ENCODE results near the gene CNST. TPM values are rescaled to one million over a fixed set of nuclear protein-coding genes. Genes with fewer than 3 reads are reported as not detected.

Gene CNST
- total RNA-seq, 1 donor from 2014 or later, result 35.2 TPM

GRCh38 chr1:246540738-246541491 lies 25.3 kb upstream of the CNST start:
- Mint-ChIP-seq H3K27me3 (no peaks in the 10 kb centered on the region), H3K4me1 (no peaks in the 10 kb centered on the region), H3K9me3 (no peaks in the 10 kb centered on the region), H3K36me3 (ENCODE audit: low read depth) (peaks cover 51% of the 10 kb centered on the region), H3K27ac (no peak overlapping the region), H3K4me3 (no peak overlapping the region)
- TF ChIP-seq, protein P1, sequence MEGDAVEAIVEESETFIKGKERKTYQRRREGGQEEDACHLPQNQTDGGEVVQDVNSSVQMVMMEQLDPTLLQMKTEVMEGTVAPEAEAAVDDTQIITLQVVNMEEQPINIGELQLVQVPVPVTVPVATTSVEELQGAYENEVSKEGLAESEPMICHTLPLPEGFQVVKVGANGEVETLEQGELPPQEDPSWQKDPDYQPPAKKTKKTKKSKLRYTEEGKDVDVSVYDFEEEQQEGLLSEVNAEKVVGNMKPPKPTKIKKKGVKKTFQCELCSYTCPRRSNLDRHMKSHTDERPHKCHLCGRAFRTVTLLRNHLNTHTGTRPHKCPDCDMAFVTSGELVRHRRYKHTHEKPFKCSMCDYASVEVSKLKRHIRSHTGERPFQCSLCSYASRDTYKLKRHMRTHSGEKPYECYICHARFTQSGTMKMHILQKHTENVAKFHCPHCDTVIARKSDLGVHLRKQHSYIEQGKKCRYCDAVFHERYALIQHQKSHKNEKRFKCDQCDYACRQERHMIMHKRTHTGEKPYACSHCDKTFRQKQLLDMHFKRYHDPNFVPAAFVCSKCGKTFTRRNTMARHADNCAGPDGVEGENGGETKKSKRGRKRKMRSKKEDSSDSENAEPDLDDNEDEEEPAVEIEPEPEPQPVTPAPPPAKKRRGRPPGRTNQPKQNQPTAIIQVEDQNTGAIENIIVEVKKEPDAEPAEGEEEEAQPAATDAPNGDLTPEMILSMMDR (IDR thresholded peaks at IDR 0.05), result no peak
- ATAC-seq (ENCODE audit: low read depth) (no peak), DNase-seq (no peak)
- CTCF ChIA-PET, result no interaction called here
- intact Hi-C loops (cut with micrococcal nuclease), result no loop called here
- POLR2A ChIA-PET, result no interaction called here

- Mint-ChIP-seq H3K27me3 (no peaks in the 10 kb centered on the region), H3K4me3 (no peak overlapping the region), H3K4me1 (no peaks in the 10 kb centered on the region), H3K36me3 (ENCODE audit: low read depth) (peaks cover 62% of the 10 kb centered on the region), H3K9me3 (no peaks in the 10 kb centered on the region), H3K27ac (no peak overlapping the region)
- intact Hi-C loops (cut with micrococcal nuclease), result no loop called here
- ChIA-PET CTCF (no interaction called here), POLR2A (no interaction called here)
- ATAC-seq (ENCODE audit: low read depth), result no peak
- DNase-seq, result no peak
- TF ChIP-seq, protein P1 (IDR thresholded peaks at IDR 0.05), result no peak
These were observed 22.3 kb upstream of the CNST start for GRCh38 chr1:246544001-246544400.

DNA sequence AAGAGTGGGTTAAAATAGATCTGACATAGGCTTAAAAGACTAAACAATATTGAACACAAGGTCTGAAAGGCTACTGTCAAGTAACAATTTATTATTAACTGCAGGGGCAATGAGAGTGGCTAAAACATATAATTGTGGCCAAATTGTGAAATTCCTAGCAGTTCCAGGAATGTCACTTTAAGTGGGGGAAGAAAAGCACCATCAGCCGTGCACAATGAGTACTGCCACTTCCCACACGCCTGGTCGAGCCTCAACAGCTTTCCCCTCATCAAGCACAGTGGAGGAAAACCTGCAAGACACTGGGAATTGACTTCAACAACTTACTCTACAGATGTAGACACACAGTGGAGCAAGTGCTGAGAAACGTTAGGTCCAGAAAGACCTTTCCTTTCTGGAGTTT lies 16.6 kb upstream of the CNST start:
- peaks cover 74% of the 10 kb centered on the region for H3K36me3 Mint-ChIP-seq (ENCODE audit: low read depth)
- H3K27ac Mint-ChIP-seq, result no peak overlapping the region
- ATAC-seq (ENCODE audit: low read depth), result no peak
- DNase-seq, result no peak
- H3K27me3 Mint-ChIP-seq, result no peaks in the 10 kb centered on the region
- intact Hi-C loops (cut with micrococcal nuclease), result no loop called here
- TF ChIP-seq, protein P1 (IDR thresholded peaks at IDR 0.05), result no peak
- H3K4me3 Mint-ChIP-seq, result no peak overlapping the region
- no peaks in the 10 kb centered on the region for H3K4me1 Mint-ChIP-seq
- no peaks in the 10 kb centered on the region for H3K9me3 Mint-ChIP-seq
- CTCF ChIA-PET, result no interaction called here
- POLR2A ChIA-PET, result no interaction called here

GRCh38 chr1:246550402-246550801 lies 15.9 kb upstream of the CNST start:
- Mint-ChIP-seq H3K36me3 (ENCODE audit: low read depth) (peaks cover 76% of the 10 kb centered on the region), H3K4me3 (no peak overlapping the region), H3K4me1 (no peaks in the 10 kb centered on the region), H3K27ac (no peak overlapping the region), H3K27me3 (no peaks in the 10 kb centered on the region), H3K9me3 (no peaks in the 10 kb centered on the region)
- TF ChIP-seq, protein P1 (IDR thresholded peaks at IDR 0.05), result no peak
- ATAC-seq (ENCODE audit: low read depth) (no peak), DNase-seq (no peak)
- ChIA-PET CTCF (no interaction called here), POLR2A (no interaction called here)
- intact Hi-C loops (cut with micrococcal nuclease), result no loop called here

DNA sequence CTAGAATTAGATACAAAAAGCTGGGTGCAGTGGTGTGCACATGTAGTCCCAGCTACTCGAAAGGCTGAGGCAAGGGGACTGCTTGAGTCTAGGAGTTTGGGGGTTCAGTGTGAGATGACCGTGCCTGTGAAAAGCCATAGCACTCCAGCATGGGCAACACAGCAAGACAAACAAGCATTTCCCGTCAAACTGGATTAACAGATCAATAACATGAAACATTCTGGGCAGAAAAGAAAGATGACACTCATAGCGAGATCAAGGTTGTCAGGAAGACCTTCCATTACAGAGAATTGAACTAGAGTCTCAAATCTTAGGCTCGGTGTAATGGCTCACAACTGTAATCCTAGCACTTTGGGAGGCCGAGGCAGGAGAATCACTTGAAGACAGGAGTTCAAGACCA lies 14.1 kb upstream of the CNST start:
- no peak for DNase-seq
- H3K27me3 Mint-ChIP-seq, result no peaks in the 10 kb centered on the region
- no peaks in the 10 kb centered on the region for H3K9me3 Mint-ChIP-seq
- H3K4me1 Mint-ChIP-seq, result no peaks in the 10 kb centered on the region
- TF ChIP-seq, protein P1 (IDR thresholded peaks at IDR 0.05), result no peak
- peaks cover 83% of the 10 kb centered on the region for H3K36me3 Mint-ChIP-seq (ENCODE audit: low read depth)
- H3K27ac Mint-ChIP-seq, result no peak overlapping the region
- ATAC-seq (ENCODE audit: low read depth), result no peak
- intact Hi-C loops (cut with micrococcal nuclease), result no loop called here
- no peak overlapping the region for H3K4me3 Mint-ChIP-seq
- ChIA-PET CTCF (no interaction called here), POLR2A (no interaction called here)
